PC-3 (cell line): ENCODE measurements around the gene ABL1. TPM values are rescaled to one million over a fixed set of nuclear protein-coding genes. Genes with fewer than 3 reads are reported as not detected.

ENCODE experiments used
- ATAC-seq: fragments of 200-7000 bp; cut with Tn5 transposase; 2 replicates; pipeline ENCODE4 v1.9.1; 2020; ENCODE audit warnings: mild to moderate bottlenecking, moderate library complexity
- BruUV-seq: library from RNA; stranded (reverse); fragments of 400-500 nt; replicated peaks from 2 replicates; lab custom pipeline; 2021; lab: Mats Ljungman, UMichigan
- CTCF ChIA-PET: fragments of 300-600 bp; sonication (Branson Sonifier 250); formaldehyde crosslinking; loops from one replicate; lab custom pipeline; 2022; ENCODE audit warnings: antibody characterized with exemption; lab: Charles Lee
- POLR2A ChIA-PET: fragments of 300-600 bp; sonication (Branson Sonifier 250); formaldehyde crosslinking; loops from one replicate; lab custom pipeline; 2022; ENCODE audit warnings: antibody characterized with exemption; ENCODE audit not compliant: unreplicated experiment; lab: Charles Lee
- DNase-seq: peaks from one replicate; pipeline ENCODE4 v3.0.0-alpha.2; 2015
- H2AFZ ChIP-seq: fragments of 300-600 bp; sonication (generic); 2 replicates; pipeline ENCODE4 v1.6.0; 2016; ENCODE audit warnings: antibody characterized with exemption, low read length
- H3F3A ChIP-seq: fragments of 300-600 bp; sonication (generic); one replicate; pipeline ENCODE4 v1.6.0; 2017; ENCODE audit warnings: antibody characterized with exemption, low read length, control low read depth, mild to moderate bottlenecking; ENCODE audit not compliant: unreplicated experiment
- H3K27ac ChIP-seq: fragments of 300-600 bp; sonication (generic); 2 replicates; pipeline ENCODE4 v1.5.1; 2016; ENCODE audit warnings: mild to moderate bottlenecking, low read length
- H3K27me3 ChIP-seq: fragments of 300-600 bp; sonication (generic); 2 replicates; pipeline ENCODE4 v1.6.1; 2016; ENCODE audit warnings: low read length, mixed read lengths
- H3K36me3 ChIP-seq: fragments of 300-600 bp; sonication (generic); 2 replicates; pipeline ENCODE4 v1.6.1; 2016; ENCODE audit warnings: low read depth, mixed run types, low read length, mixed read lengths
- H3K4me1 ChIP-seq: fragments of 300-600 bp; sonication (generic); 2 replicates; pipeline ENCODE4 v1.5.1; 2016; ENCODE audit warnings: low read length; ENCODE audit not compliant: insufficient read depth
- H3K4me2 ChIP-seq: fragments of 300-600 bp; sonication (generic); 2 replicates; pipeline ENCODE4 v1.6.0; 2016; ENCODE audit warnings: low read length
- H3K4me3 ChIP-seq: fragments of 300-600 bp; sonication (generic); 2 replicates; pipeline ENCODE4 v1.5.1; 2016; ENCODE audit warnings: mild to moderate bottlenecking, low read length, mixed read lengths
- H3K79me2 ChIP-seq: fragments of 300-600 bp; sonication (generic); 2 replicates; pipeline ENCODE4 v1.6.1; 2017; ENCODE audit warnings: low read length, mixed read lengths
- H3K9ac ChIP-seq: fragments of 300-600 bp; sonication (generic); 2 replicates; pipeline ENCODE4 v1.6.0; 2016; ENCODE audit warnings: mild to moderate bottlenecking, low read length
- H3K9me2 ChIP-seq: fragments of 300-600 bp; sonication (generic); replicated peaks from 2 replicates; pipeline ENCODE4 v1.6.1; 2016; ENCODE audit warnings: mixed run types, low read length, mixed read lengths
- H3K9me3 ChIP-seq: fragments of 300-600 bp; sonication (generic); 2 replicates; pipeline ENCODE4 v1.6.1; 2016; ENCODE audit warnings: low read length, mixed read lengths
- H4K20me1 ChIP-seq: fragments of 300-600 bp; sonication (generic); 2 replicates; pipeline ENCODE4 v1.6.1; 2016; ENCODE audit warnings: low read length, mixed read lengths
- EZH2 ChIP-seq: fragments of 300-600 bp; sonication (generic); IDR thresholded peaks from one replicate; pipeline ENCODE4 v1.6.1; 2017; ENCODE audit warnings: antibody characterized with exemption, mild to moderate bottlenecking, low read length; ENCODE audit not compliant: unreplicated experiment
- EZH2phosphoT487 ChIP-seq: fragments of 300-600 bp; sonication (generic); IDR thresholded peaks from 2 replicates; pipeline ENCODE4 v1.6.1; 2018; ENCODE audit warnings: mild to moderate bottlenecking, antibody characterized with exemption, low read length, borderline replicate concordance
- intact Hi-C: fragments of 100-400 bp; cut with micrococcal nuclease; formaldehyde crosslinking; loops from 2 replicates; pipeline ENCODE4 v1.9.0; 2023
- total RNA-seq: library from RNA; depleted of rRNA; stranded (reverse); fragments of >200 nt; gene quantifications from 2 replicates; pipeline ENCODE4 v1.2.3, GENCODE V29; 2014
- TF ChIP-seq, protein P1 (sequence below): fragments of 300-600 bp; sonication (generic); conservative IDR thresholded peaks from 2 replicates; pipeline ENCODE4 v1.5.1; 2017; ENCODE audit warnings: antibody characterized with exemption, low read depth, mild to moderate bottlenecking, low read length

The ABL1 gene
- total RNA-seq, 1 experiment from 2014 or later: 22.8 TPM

DNA sequence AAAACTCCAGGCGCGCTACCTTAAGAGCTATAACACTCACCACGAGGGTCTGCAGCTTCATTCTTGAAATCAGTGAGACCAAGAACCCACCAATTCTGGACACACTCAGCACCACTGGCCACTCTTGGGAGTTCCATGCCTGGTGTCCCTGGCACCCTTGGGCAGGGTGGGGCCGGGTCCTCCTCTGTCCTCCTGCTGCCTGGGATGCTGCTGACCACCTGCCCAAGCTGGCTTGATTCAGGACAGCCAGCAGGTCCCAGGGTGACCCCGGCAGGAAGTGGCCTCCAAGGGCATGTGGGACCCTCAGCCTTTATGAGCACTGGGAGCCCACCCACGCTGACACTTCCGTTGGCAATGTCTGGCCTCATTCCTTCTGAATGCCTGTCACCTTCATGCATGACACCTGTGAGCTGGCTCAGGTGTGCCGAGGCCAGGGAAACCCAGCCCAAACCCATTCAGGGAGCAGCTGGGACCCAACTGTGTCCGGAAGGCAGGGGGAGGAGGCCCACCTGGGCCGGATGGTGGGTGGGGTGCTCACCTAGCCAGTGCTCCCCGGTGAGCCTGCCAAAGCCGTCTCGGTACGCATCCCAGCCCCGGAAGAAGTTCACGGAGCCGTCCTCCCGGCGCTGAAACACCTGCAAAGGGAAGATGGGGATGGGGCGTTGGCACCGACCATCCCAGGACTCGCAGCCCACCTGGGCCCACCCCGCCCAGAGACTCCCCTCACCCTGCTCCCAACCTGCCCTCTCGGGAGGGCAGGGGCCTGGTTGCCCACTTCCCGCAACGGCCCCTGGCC is 76.4 kb downstream of the ABL1 start:
- Histone ChIP-seq H2AFZ (no peak overlapping the region), H3K9ac (no peak overlapping the region), H3K79me2 (no peaks in the 10 kb centered on the region), H3K4me3 (no peak overlapping the region), H4K20me1 (no peaks in the 10 kb centered on the region), H3K36me3 (no peaks in the 10 kb centered on the region), H3K4me1 (peaks cover 11% of the 10 kb centered on the region), H3F3A (no peaks in the 10 kb centered on the region), H3K4me2 (no peak overlapping the region), H3K27ac (no peak overlapping the region), H3K9me2 (no peaks in the 10 kb centered on the region), H3K27me3 (no peaks in the 10 kb centered on the region), H3K9me3 (no peaks in the 10 kb centered on the region)
- no TSS peak for BruUV-seq
- CTCF ChIA-PET: no interaction called here
- POLR2A ChIA-PET: no interaction called here
- no peak for TF ChIP-seq EZH2
- no peak for TF ChIP-seq EZH2phosphoT487
- TF ChIP-seq, protein P1, sequence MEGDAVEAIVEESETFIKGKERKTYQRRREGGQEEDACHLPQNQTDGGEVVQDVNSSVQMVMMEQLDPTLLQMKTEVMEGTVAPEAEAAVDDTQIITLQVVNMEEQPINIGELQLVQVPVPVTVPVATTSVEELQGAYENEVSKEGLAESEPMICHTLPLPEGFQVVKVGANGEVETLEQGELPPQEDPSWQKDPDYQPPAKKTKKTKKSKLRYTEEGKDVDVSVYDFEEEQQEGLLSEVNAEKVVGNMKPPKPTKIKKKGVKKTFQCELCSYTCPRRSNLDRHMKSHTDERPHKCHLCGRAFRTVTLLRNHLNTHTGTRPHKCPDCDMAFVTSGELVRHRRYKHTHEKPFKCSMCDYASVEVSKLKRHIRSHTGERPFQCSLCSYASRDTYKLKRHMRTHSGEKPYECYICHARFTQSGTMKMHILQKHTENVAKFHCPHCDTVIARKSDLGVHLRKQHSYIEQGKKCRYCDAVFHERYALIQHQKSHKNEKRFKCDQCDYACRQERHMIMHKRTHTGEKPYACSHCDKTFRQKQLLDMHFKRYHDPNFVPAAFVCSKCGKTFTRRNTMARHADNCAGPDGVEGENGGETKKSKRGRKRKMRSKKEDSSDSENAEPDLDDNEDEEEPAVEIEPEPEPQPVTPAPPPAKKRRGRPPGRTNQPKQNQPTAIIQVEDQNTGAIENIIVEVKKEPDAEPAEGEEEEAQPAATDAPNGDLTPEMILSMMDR: no peak
- ATAC-seq (no peak), DNase-seq (no peak)
- intact Hi-C loops: no loop called here

DNA sequence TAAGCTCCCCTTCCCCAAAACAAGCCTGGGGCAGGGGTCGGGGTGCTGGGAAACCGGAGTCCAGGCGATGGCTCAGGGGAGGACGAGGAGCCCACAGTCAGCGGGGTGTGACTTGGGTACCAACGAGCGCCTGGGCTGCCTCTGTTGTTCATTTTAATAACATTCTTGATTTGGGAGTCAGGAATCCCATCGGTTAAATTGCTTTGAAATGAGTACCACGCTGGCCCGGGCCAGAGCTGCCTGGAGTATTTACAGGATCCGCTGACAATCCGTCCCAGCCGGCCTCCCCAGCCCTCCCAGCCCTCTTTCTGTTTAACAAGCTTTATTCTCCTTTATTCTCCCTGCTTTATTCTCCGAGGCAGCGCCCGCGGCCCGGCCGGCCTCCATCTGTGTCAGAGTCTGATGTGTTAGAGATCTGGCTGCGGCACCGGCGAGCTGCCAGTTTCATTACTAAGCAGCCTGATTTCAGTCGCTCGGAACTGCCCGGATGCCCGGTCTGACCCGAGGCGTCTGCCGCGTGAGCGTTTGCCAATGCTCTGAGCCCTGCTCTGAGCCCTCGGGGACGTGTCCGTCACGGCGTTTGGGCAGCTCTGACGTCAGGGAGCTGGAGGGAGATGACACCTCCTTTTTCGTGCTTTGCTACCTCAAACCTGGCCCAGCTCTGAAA is 78.0 kb downstream of the ABL1 start:
- Histone ChIP-seq H3K9me3 (no peaks in the 10 kb centered on the region), H3K79me2 (no peaks in the 10 kb centered on the region), H3K9me2 (no peaks in the 10 kb centered on the region), H2AFZ (peak overlapping the region; percentile 64; the same call in 1 of the 2 replicates), H3K27me3 (no peaks in the 10 kb centered on the region), H3K4me3 (peak overlapping the region; percentile 52), H3K9ac (no peak overlapping the region), H3F3A (no peaks in the 10 kb centered on the region), H3K36me3 (no peaks in the 10 kb centered on the region), H3K4me1 (peaks cover 11% of the 10 kb centered on the region), H4K20me1 (no peaks in the 10 kb centered on the region), H3K27ac (no peak overlapping the region), H3K4me2 (peak overlapping the region; percentile 73)
- DNase-seq (peak; percentile 75), ATAC-seq (peak; percentile 94)
- no TSS peak for BruUV-seq
- intact Hi-C loops: no loop called here
- CTCF ChIA-PET: interaction anchor here (0.6 kb wide), 1 partner anchor 30 kb away, joined by 8 read pairs; no protein-coding TSS in a partner anchor
- POLR2A ChIA-PET: interaction anchor here (0.7 kb wide), 1 partner anchor 21 kb away, joined by 5 read pairs; no protein-coding TSS in a partner anchor
- TF ChIP-seq, protein P1: no peak
- no peak for TF ChIP-seq EZH2phosphoT487
- no peak for TF ChIP-seq EZH2
